GM20431 (cell line): ENCODE results near the gene PRR33.

Experiments
- in situ Hi-C: fragments of 300-500 bp; cut with MseI, MboI; formaldehyde crosslinking; loops from one replicate; pipeline ENCODE4 v1.15.0; 2020; ENCODE audit warnings: low sequenced_read_pairs; ENCODE audit not compliant: unreplicated experiment

PRR33 gene

GRCh38 chr11:1928891-1929541 lies 37.3 kb upstream of the PRR33 start:
- in situ Hi-C loops: no loop called here

- in situ Hi-C loops: no loop called here
These were observed 36.8 kb upstream of the PRR33 start for GRCh38 chr11:1928470-1928890.

- in situ Hi-C loops: no loop called here
These were observed 36.3 kb upstream of the PRR33 start for GRCh38 chr11:1927848-1928469.

GRCh38 chr11:1927026-1927847 lies 35.5 kb upstream of the PRR33 start:
- in situ Hi-C loops: no loop called here

- in situ Hi-C loops: no loop called here
These were observed 34.7 kb upstream of the PRR33 start for GRCh38 chr11:1926156-1927025.

- in situ Hi-C loops: no loop called here
These were observed 33.9 kb upstream of the PRR33 start for GRCh38 chr11:1925373-1926155.

- in situ Hi-C loops: no loop called here
These were observed 33.1 kb upstream of the PRR33 start for GRCh38 chr11:1924646-1925372.

GRCh38 chr11:1924181-1924580 lies 32.5 kb upstream of the PRR33 start:
- in situ Hi-C loops: no loop called here

GRCh38 chr11:1923201-1923956 lies 31.7 kb upstream of the PRR33 start:
- in situ Hi-C loops: no loop called here

GRCh38 chr11:1922481-1923081 lies 30.9 kb upstream of the PRR33 start:
- in situ Hi-C loops: no loop called here

- in situ Hi-C loops: no loop called here
These were observed 30.0 kb upstream of the PRR33 start for GRCh38 chr11:1921574-1922141.

GRCh38 chr11:1920909-1921573 lies 29.3 kb upstream of the PRR33 start:
- in situ Hi-C loops: no loop called here

GRCh38 chr11:1920128-1920908 lies 28.6 kb upstream of the PRR33 start:
- in situ Hi-C loops: no loop called here

- in situ Hi-C loops: no loop called here
These were observed 27.9 kb upstream of the PRR33 start, which contains the start of gene TNNT3 for GRCh38 chr11:1919391-1920127. Gene TNNT3, plus strand, starts transcription at chr11:1919703. Its CDS starts 3,172 bp downstream, at chr11:1922875.
